Muscle of leg (tissue), 11 donors: ENCODE data around the gene TTC12. TPM values are rescaled to one million over a fixed set of nuclear protein-coding genes. Genes with fewer than 3 reads are reported as not detected.

Experiments
- DNase-seq: peaks from one replicate; pipeline ENCODE4 v3.0.0; 2013
- H3K27ac ChIP-seq: one replicate; pipeline ENCODE4 v1.5.1; 2013; ENCODE audit warnings: mild to moderate bottlenecking, low read length, control low read depth
- H3K27me3 ChIP-seq: one replicate; pipeline ENCODE4 v1.6.1; 2013; ENCODE audit warnings: low read length; ENCODE audit not compliant: control insufficient read depth, insufficient read depth
- H3K36me3 ChIP-seq: one replicate; pipeline ENCODE4 v1.6.1; 2013; ENCODE audit warnings: low read length; ENCODE audit not compliant: control insufficient read depth, insufficient read depth
- H3K4me1 ChIP-seq: one replicate; pipeline ENCODE4 v1.6.1; 2013; ENCODE audit warnings: low read length; ENCODE audit not compliant: control insufficient read depth, insufficient read depth
- H3K4me3 ChIP-seq: one replicate; pipeline ENCODE4 v1.5.1; 2013; ENCODE audit warnings: low read length, control low read depth
- H3K9me3 ChIP-seq: replicated peaks from 2 replicates; pipeline ENCODE4 v1.6.1; 2013; ENCODE audit warnings: low read depth, low read length; ENCODE audit not compliant: control insufficient read depth
- WGBS: methylation state at CpG from one replicate; pipeline ENCODE4 v1.1.5; 2013; ENCODE audit warnings: missing lambda C conversion rate; ENCODE audit not compliant: insufficient coverage; 5-methylcytosine and 5-hydroxymethylcytosine counted together
- polyA plus RNA-seq, 8 donors: library from polyadenylated mRNA; unstranded; fragments of 120-200 nt; gene quantifications; one replicate each; pipeline versions ENCODE4 v1.2.1 to v1.2.3, GENCODE V29; 2013; ENCODE audit warnings: inconsistent platforms in 1 of 8, low replicate concordance in 1 of 8; ENCODE audit not compliant: insufficient read length in 8 of 8, insufficient read depth in 1 of 8
- total RNA-seq: library from RNA; stranded (reverse); fragments of 120-200 nt; gene quantifications from one replicate; pipeline ENCODE4 v1.2.4, GENCODE V29; 2013

TTC12 gene
- total and polyA plus RNA-seq, 9 donors: 6.5 to 11.2 (median 8.5) TPM

- WGBS: 93% methylated on average over 2 of the region's 2 CpGs
- H3K27ac ChIP-seq: no peak overlapping the region
- no peaks in the 10 kb centered on the region for H3K9me3 ChIP-seq
- H3K27me3 ChIP-seq: peaks cover 2% of the 10 kb centered on the region
- peaks cover 24% of the 10 kb centered on the region for H3K4me1 ChIP-seq
- no peaks in the 10 kb centered on the region for H3K36me3 ChIP-seq
- DNase-seq: no peak
- no peak overlapping the region for H3K4me3 ChIP-seq
Observed at GRCh38 chr11:113283881-113284280, 30.5 kb upstream of the TTC12 start.

DNA sequence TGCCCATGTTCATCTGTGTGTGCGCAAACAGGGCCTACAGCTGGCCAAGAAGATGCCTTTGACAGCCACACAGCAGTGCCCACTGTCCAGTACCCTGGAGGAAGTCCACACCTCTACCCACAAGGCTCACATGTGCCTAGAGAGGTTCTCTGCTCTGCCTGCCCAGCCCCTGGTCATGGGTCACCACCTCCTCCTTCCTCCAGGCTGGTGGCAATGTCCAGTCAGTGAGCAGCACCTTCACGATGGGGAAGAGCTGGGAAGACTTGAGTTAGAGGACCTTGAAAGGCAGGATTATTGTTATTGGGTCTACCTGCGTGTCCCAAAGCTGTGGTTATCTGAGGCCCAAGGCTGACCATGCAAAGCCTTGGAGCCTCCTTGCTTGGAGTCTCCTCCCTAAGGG is 28.4 kb upstream of the TTC12 start:
- H3K27me3 ChIP-seq: peaks cover 2% of the 10 kb centered on the region
- H3K27ac ChIP-seq: no peak overlapping the region
- DNase-seq: no peak
- WGBS: 95% methylated on average over 2 of the region's 3 CpGs
- H3K9me3 ChIP-seq: no peaks in the 10 kb centered on the region
- no peaks in the 10 kb centered on the region for H3K36me3 ChIP-seq
- H3K4me1 ChIP-seq: peaks cover 29% of the 10 kb centered on the region
- no peak overlapping the region for H3K4me3 ChIP-seq

DNA sequence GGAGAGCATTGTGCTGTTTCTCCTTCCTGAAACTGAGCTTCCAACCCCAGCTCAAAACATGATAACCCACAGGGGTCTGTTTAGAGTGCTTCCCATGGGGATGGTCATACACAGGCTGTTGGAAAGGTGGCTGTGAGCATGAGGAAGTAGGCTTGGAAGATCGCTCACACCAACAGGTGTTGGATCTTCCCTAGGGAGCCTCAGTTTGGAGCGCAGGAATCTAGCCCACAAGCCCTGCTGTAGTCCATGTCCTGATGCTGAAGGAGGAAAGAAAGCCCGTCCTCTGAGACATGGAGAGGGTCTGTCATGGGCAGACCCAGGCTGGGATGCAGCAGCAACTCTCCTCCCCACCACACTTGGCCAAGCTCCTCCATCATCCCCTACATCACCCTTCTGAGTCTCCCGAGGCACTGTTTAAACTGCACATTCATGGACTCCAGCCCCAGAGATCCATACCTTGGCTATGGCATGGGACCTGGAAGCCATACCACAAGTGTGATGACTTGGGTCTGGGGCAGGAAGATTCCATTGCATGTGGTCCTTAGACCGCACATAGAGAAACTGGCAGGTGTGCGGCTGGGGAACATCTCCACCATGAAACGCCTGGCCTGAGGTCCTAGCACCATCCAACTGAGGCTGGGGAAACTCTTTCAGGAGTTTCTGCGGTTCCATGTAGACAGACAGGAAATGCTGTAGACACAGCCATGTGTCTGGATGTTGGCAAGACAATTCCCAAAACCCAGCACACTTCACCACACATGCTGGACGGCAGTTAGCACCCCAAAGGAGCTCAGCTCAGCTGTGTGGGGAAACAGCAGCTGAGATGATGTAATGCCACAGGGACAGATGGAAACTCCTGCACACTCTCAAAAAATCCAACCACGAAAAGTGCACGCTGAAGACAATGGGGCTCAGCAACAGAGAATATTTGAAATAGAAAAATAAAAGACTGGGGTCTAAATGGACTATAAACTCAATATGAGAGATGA is 27.6 kb upstream of the TTC12 start:
- no peaks in the 10 kb centered on the region for H3K36me3 ChIP-seq
- no peaks in the 10 kb centered on the region for H3K9me3 ChIP-seq
- 59% methylated on average over 5 of the region's 11 CpGs for WGBS
- no peak overlapping the region for H3K4me3 ChIP-seq
- peaks cover 2% of the 10 kb centered on the region for H3K27me3 ChIP-seq
- H3K4me1 ChIP-seq: peaks cover 29% of the 10 kb centered on the region
- peak; percentile 85 for DNase-seq
- no peak overlapping the region for H3K27ac ChIP-seq

- H3K4me1 ChIP-seq: peaks cover 29% of the 10 kb centered on the region
- peaks cover 2% of the 10 kb centered on the region for H3K27me3 ChIP-seq
- DNase-seq: peak; percentile 43
- no peaks in the 10 kb centered on the region for H3K36me3 ChIP-seq
- H3K9me3 ChIP-seq: no peaks in the 10 kb centered on the region
- peak overlapping the region; percentile 44 for H3K27ac ChIP-seq
- 69% methylated on average over 2 of the region's 3 CpGs for WGBS
- no peak overlapping the region for H3K4me3 ChIP-seq
Observed at GRCh38 chr11:113287801-113288200, 26.6 kb upstream of the TTC12 start.

- Histone ChIP-seq H3K36me3 (no peaks in the 10 kb centered on the region), H3K4me1 (peaks cover 29% of the 10 kb centered on the region), H3K27me3 (peaks cover 2% of the 10 kb centered on the region), H3K9me3 (no peaks in the 10 kb centered on the region), H3K27ac (no peak overlapping the region), H3K4me3 (no peak overlapping the region)
- no peak for DNase-seq
- 93% methylated on average over 4 of the region's 6 CpGs for WGBS
Observed at GRCh38 chr11:113288286-113288863, 26.0 kb upstream of the TTC12 start.

GRCh38 chr11:113289431-113290187 is 24.8 kb upstream of the TTC12 start:
- H3K36me3 ChIP-seq: no peaks in the 10 kb centered on the region
- peaks cover 29% of the 10 kb centered on the region for H3K4me1 ChIP-seq
- no peaks in the 10 kb centered on the region for H3K9me3 ChIP-seq
- H3K4me3 ChIP-seq: no peak overlapping the region
- no peaks in the 10 kb centered on the region for H3K27me3 ChIP-seq
- 73% methylated on average over 5 of the region's 10 CpGs for WGBS
- DNase-seq: peak; percentile 60
- H3K27ac ChIP-seq: no peak overlapping the region

GRCh38 chr11:113293936-113294335 is 20.4 kb upstream of the TTC12 start:
- H3K27ac ChIP-seq: no peak overlapping the region
- no peaks in the 10 kb centered on the region for H3K9me3 ChIP-seq
- 94% methylated on average over 5 of the region's 5 CpGs for WGBS
- peaks cover 2% of the 10 kb centered on the region for H3K27me3 ChIP-seq
- no peak for DNase-seq
- no peak overlapping the region for H3K4me3 ChIP-seq
- peaks cover 8% of the 10 kb centered on the region for H3K4me1 ChIP-seq
- no peaks in the 10 kb centered on the region for H3K36me3 ChIP-seq

GRCh38 chr11:113295993-113296392 is 18.4 kb upstream of the TTC12 start:
- Histone ChIP-seq H3K27ac (no peak overlapping the region), H3K36me3 (no peaks in the 10 kb centered on the region), H3K27me3 (peaks cover 2% of the 10 kb centered on the region), H3K4me3 (no peak overlapping the region), H3K9me3 (no peaks in the 10 kb centered on the region), H3K4me1 (peaks cover 3% of the 10 kb centered on the region)
- WGBS: 72% methylated on average over 2 of the region's 7 CpGs
- DNase-seq: no peak

DNA sequence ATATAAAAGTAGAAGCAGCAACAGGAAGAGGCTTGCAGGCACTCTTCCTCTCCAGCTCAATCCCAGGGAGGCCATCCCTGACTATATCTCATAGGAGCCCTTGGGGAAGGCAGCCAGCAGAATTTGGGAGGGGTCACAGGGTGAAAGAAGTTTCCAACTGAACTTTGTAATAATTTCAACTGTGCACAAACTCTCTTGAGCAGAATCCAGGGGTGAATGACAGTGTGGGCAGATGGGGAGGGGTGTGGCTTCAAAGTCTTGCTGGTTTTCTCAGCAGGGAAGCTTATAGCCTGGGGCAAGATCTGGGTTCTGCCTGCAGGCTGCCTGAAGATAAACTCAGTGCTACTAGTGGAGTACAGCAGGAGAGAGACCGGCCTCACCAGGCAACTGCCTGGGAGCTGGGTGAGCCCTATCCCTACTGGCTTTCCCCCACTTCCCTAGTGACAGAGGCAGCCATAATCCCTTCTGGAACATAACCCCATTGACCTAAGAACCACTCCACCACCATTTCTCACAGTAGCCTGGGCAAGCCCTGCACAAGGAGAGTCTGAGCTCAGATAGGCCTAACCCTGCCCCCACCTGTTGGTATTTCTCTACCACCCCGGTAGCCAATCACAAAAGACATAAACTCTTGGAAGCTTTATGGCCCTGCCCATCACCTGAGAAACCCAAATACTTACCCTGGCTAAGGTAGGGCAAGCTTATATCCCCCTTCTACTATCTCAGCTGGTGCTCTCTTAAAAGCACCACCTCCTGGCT is 17.8 kb upstream of the TTC12 start:
- H3K9me3 ChIP-seq: no peaks in the 10 kb centered on the region
- H3K27me3 ChIP-seq: peaks cover 2% of the 10 kb centered on the region
- H3K4me3 ChIP-seq: no peak overlapping the region
- DNase-seq: peak; percentile 40
- no peaks in the 10 kb centered on the region for H3K36me3 ChIP-seq
- H3K27ac ChIP-seq: no peak overlapping the region
- WGBS: 89% methylated on average over 2 of the region's 2 CpGs
- H3K4me1 ChIP-seq: peaks cover 3% of the 10 kb centered on the region
